Parathyroid adenoma (tissue), 2 donors: Measurements from ENCODE around the gene EML6.
"Not testable (repeated sequence)": the region's sequence is repeated elsewhere in the genome, so short reads cannot be mapped to it uniquely, and the experiment has no call there.

ENCODE experiments used
- H2AFZ ChIP-seq: fragments of 300-600 bp; sonication (generic); one replicate; pipeline ENCODE4 v1.7.0; 2017; ENCODE audit warnings: antibody characterized with exemption, mild to moderate bottlenecking
- H3K27ac ChIP-seq: fragments of 300-600 bp; sonication (generic); one replicate; pipeline ENCODE4 v1.7.0; 2017
- H3K27me3 ChIP-seq: fragments of 300-600 bp; sonication (generic); one replicate; pipeline ENCODE4 v1.7.0; 2017; ENCODE audit warnings: low read length; ENCODE audit not compliant: control insufficient read depth, insufficient read depth
- H3K36me3 ChIP-seq: fragments of 300-600 bp; sonication (generic); one replicate; pipeline ENCODE4 v1.7.0; 2017; ENCODE audit warnings: low read length; ENCODE audit not compliant: control insufficient read depth, insufficient read depth
- H3K4me1 ChIP-seq: fragments of 300-600 bp; sonication (generic); one replicate; pipeline ENCODE4 v1.7.0; 2017; ENCODE audit warnings: control low read depth
- H3K4me2 ChIP-seq: fragments of 300-600 bp; sonication (generic); one replicate; pipeline ENCODE4 v1.7.0; 2017; ENCODE audit warnings: low read length
- H3K4me3 ChIP-seq: fragments of 300-600 bp; sonication (generic); one replicate; pipeline ENCODE4 v1.7.0; 2017; ENCODE audit warnings: low read depth, low read length
- H3K79me2 ChIP-seq: fragments of 300-600 bp; sonication (generic); one replicate; pipeline ENCODE4 v1.7.0; 2017; ENCODE audit warnings: control low read depth
- H3K9ac ChIP-seq: fragments of 300-600 bp; sonication (generic); one replicate; pipeline ENCODE4 v1.7.0; 2017; ENCODE audit warnings: mild to moderate bottlenecking
- H3K9me3 ChIP-seq: fragments of 300-600 bp; sonication (generic); one replicate; pipeline ENCODE4 v1.7.0; 2017; ENCODE audit warnings: low read length; ENCODE audit not compliant: control insufficient read depth
- TF ChIP-seq, protein P1 (sequence below): fragments of 300-600 bp; sonication (generic); IDR thresholded peaks from one replicate; pipeline ENCODE4 v1.7.0; 2017; ENCODE audit warnings: antibody characterized with exemption, mild to moderate bottlenecking
- donor health status: primary hyperparathyroidism.

EML6 gene

DNA sequence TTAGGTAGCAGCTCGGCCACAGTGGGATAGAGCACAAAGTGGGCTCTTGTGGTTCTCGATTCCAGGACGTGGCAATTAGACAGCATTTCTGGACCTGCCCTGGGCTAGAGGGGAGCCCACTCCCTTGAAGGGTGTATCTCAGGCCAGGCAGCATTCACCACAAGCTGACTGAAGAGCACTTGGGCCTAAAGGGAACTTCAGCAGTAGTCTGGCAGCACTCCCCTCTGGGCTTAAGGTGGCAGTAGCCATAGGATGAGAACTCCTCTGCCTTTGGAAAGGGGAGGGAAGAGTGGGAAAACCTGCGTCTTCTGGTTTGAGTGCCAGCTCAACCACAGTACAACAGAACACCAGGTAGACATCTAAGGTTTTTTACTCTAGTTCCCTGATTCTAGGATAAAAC, 28.1 kb upstream of the EML6 start:
- Histone ChIP-seq H2AFZ (no peak overlapping the region), H3K4me3 (no peak overlapping the region), H3K9me3 (no peaks in the 10 kb centered on the region), H3K36me3 (no peaks in the 10 kb centered on the region), H3K4me2 (no peak overlapping the region), H3K4me1 (peaks cover 8% of the 10 kb centered on the region), H3K79me2 (no peaks in the 10 kb centered on the region), H3K27ac (no peak overlapping the region), H3K27me3 (no peaks in the 10 kb centered on the region), H3K9ac (no peak overlapping the region)
- TF ChIP-seq, protein P1, sequence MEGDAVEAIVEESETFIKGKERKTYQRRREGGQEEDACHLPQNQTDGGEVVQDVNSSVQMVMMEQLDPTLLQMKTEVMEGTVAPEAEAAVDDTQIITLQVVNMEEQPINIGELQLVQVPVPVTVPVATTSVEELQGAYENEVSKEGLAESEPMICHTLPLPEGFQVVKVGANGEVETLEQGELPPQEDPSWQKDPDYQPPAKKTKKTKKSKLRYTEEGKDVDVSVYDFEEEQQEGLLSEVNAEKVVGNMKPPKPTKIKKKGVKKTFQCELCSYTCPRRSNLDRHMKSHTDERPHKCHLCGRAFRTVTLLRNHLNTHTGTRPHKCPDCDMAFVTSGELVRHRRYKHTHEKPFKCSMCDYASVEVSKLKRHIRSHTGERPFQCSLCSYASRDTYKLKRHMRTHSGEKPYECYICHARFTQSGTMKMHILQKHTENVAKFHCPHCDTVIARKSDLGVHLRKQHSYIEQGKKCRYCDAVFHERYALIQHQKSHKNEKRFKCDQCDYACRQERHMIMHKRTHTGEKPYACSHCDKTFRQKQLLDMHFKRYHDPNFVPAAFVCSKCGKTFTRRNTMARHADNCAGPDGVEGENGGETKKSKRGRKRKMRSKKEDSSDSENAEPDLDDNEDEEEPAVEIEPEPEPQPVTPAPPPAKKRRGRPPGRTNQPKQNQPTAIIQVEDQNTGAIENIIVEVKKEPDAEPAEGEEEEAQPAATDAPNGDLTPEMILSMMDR = no peak

- Histone ChIP-seq H3K27me3 (no peaks in the 10 kb centered on the region), H3K9ac (no peak overlapping the region), H3K36me3 (no peaks in the 10 kb centered on the region), H3K4me1 (no peaks in the 10 kb centered on the region), H2AFZ (no peak overlapping the region), H3K4me3 (no peak overlapping the region), H3K27ac (no peak overlapping the region), H3K4me2 (no peak overlapping the region), H3K79me2 (no peaks in the 10 kb centered on the region), H3K9me3 (no peaks in the 10 kb centered on the region)
- TF ChIP-seq, protein P1 = no peak
Measured at GRCh38 chr2:54697934-54698333, 25.5 kb upstream of the EML6 start.

DNA sequence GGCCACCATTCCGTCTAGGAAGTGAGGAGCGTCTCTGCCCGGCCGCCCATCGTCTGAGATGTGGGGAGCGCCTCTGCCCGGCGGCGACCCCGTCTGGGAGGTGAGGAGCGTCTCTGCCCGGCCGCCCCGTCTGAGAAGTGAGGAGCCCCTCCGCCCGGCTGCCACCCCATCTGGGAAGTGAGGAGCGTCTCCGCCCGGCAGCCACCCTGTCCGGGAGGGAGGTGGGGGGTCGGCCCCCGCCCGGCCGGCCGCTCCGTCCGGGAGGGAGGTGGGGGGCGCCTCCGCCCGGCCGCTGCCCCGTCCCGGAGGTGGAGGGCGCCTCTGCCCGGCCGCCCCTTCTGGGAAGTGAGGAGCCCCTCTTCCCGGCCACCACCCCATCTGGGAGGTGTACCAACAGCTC, 24.5 kb upstream of the EML6 start:
- not testable (repeated sequence) for H3K4me1 ChIP-seq, H3K4me2 ChIP-seq, H3K27me3 ChIP-seq, H3K4me3 ChIP-seq, H2AFZ ChIP-seq, H3K9me3 ChIP-seq, H3K9ac ChIP-seq, H3K79me2 ChIP-seq, H3K36me3 ChIP-seq, H3K27ac ChIP-seq

DNA sequence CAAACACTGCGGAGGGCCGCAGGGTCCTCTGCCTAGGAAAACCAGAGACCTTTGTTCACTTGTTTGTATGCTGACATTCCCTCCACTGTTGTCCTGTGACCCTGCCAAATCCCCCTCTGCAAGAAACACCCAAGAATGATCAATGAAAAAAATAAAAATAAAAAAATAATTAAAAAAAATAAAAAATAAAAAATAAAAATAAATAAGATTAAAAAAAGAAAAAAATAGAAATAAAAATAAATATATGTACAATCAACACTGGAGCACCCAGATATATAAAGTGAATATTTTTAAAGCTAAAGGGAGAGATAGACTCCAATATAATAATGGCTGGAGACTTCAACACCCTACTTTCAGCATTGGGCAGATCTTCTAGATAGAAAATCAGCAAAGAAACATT, 23.8 kb upstream of the EML6 start:
- no peaks in the 10 kb centered on the region for H3K79me2 ChIP-seq
- H3K9me3 ChIP-seq = no peaks in the 10 kb centered on the region
- no peak overlapping the region for H3K4me2 ChIP-seq
- H3K4me1 ChIP-seq = no peaks in the 10 kb centered on the region
- no peak overlapping the region for H2AFZ ChIP-seq
- H3K36me3 ChIP-seq = no peaks in the 10 kb centered on the region
- TF ChIP-seq, protein P1 = no peak
- no peak overlapping the region for H3K4me3 ChIP-seq
- H3K9ac ChIP-seq = no peak overlapping the region
- no peak overlapping the region for H3K27ac ChIP-seq
- no peaks in the 10 kb centered on the region for H3K27me3 ChIP-seq

GRCh38 chr2:54701029-54701428, 22.4 kb upstream of the EML6 start:
- Histone ChIP-seq H3K79me2 (no peaks in the 10 kb centered on the region), H3K36me3 (no peaks in the 10 kb centered on the region), H3K4me3 (no peak overlapping the region), H3K27me3 (no peaks in the 10 kb centered on the region), H3K4me1 (no peaks in the 10 kb centered on the region), H2AFZ (no peak overlapping the region), H3K9me3 (no peaks in the 10 kb centered on the region), H3K27ac (no peak overlapping the region), H3K9ac (no peak overlapping the region), H3K4me2 (no peak overlapping the region)
- TF ChIP-seq, protein P1 = no peak
